ENCODE data around the gene CHD9.

Gene CHD9

DNA sequence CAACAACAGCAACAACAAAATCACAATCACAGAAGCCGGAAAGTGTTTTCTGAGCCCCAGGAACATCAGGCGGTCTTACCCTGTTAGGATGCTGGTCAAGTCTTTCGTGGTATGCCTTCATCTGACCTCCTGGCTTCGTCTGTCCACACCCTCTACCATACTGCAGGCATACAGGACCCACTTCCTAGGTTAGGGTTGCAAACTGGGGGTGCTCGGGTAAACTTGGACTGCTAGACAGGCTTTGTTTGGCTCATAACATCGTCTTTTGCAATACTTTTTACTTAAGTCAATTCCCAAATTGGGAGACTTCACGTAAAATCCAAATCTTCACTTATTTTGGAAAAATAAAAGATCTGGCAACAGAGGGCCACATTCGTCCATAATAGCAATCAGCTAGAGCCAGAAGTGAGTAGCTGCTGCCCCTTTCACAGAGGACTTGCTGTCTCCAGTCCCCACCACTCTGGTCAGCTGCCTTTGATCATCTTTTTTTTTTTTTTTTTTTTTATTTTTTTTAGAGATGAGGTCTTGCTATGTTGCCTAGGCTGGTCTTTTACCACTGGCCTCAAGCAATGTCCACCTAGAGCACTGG, 30.0 kb downstream of the CHD9 start:
- no peak for DNase-seq (ENCODE audit: extremely low read depth, insufficient read length)
- peaks cover 2% of the 10 kb centered on the region; the same call in 1 of the 2 replicates for H3K36me3 ChIP-seq (ENCODE audit: control insufficient read depth, insufficient read depth, low read length)
- no peak for TF ChIP-seq CTCF (IDR thresholded peaks at IDR 0.05; ENCODE audit: insufficient read depth, low read length, poor library complexity, severe bottlenecking)
- no peaks in the 10 kb centered on the region for H3K27me3 ChIP-seq (replicated peaks; ENCODE audit: control insufficient read depth, insufficient read depth, low read length)
- H3K4me3 ChIP-seq (replicated peaks; ENCODE audit: low read depth, low read length) = no peak overlapping the region

DNA sequence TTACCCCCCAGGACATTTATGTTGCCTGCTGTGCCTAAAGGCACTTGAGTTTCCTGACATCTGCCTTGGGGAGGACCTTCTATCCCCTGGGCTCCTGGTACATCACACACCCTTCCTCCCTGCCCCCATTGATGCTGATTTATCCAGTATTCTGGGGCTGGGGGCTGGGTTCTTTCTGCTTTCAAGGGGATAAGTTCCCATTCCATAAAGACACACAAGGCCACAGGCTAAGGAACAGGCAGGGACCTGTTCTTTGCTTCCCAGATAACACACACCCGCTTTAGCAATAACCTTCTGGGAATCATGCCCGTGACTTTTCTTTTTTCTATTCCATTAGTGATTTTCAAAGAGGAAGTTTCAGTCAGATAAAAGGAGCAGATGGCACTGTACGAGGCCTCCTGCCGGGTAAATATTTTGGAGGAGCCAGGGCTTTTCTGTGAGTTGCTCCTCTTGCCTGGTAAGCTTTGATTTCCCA, 30.6 kb downstream of the CHD9 start:
- DNase-seq (ENCODE audit: extremely low read depth, insufficient read length) = no peak
- TF ChIP-seq CTCF (IDR thresholded peaks at IDR 0.05; ENCODE audit: insufficient read depth, low read length, poor library complexity, severe bottlenecking) = no peak
- Histone ChIP-seq H3K27me3 (replicated peaks; ENCODE audit: control insufficient read depth, insufficient read depth, low read length) (no peaks in the 10 kb centered on the region), H3K4me3 (replicated peaks; ENCODE audit: low read depth, low read length) (no peak overlapping the region), H3K36me3 (ENCODE audit: control insufficient read depth, insufficient read depth, low read length) (peaks cover 2% of the 10 kb centered on the region; the same call in 1 of the 2 replicates)

DNA sequence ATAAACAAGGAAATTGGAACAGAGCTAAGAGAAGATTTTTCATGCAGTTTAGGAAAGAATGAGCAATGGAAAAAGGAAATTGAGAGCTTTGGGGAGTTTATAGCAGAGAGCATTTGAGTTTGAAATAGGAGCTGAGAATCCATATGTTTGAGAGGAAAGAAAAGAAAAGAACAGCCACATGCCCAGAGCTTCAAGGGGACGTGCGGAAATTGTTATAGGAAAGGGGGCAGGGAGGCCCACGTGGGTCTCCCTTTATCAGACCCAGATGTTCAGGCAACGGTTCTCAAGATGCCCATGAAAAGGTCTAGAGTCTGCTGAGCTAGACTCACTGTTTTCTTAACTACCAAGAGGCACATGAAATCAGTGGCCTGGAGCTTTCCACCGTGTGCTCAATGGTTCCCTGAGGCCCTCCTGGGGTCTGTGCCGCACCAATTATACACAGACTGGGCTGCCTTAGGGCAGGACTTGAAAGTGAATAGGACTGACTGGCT, 31.2 kb downstream of the CHD9 start:
- DNase-seq (ENCODE audit: extremely low read depth, insufficient read length) = no peak

DNA sequence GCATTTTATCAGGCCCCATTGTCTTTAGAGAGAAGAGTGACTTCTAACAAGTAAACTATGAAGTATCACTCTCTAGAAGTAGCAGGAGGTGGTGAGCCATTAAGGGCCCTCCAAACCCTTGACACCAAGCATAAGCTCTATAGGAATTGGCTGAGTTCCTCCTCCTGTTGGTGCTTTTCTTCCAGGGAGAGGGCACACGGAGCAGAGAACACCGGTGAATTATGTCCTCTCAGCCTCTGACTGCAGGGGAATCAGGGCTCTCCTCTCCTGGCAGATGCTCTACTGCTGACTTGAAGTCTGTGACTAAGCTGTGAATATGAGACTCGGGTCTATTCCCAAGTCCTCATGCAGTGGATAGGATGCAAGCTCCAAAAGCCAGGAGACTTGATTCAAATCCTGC, 32.3 kb downstream of the CHD9 start:
- no peak for DNase-seq (ENCODE audit: extremely low read depth, insufficient read length)
- TF ChIP-seq CTCF (IDR thresholded peaks at IDR 0.05; ENCODE audit: insufficient read depth, low read length, poor library complexity, severe bottlenecking) = no peak
- H3K27me3 ChIP-seq (replicated peaks; ENCODE audit: control insufficient read depth, insufficient read depth, low read length) = no peaks in the 10 kb centered on the region

More for the DNA sequence above, 31.2 kb downstream of the CHD9 start:
- TF ChIP-seq CTCF (IDR thresholded peaks at IDR 0.05; ENCODE audit: insufficient read depth, low read length, poor library complexity, severe bottlenecking) = no peak
- peaks cover 2% of the 10 kb centered on the region; the same call in 1 of the 2 replicates for H3K36me3 ChIP-seq (ENCODE audit: control insufficient read depth, insufficient read depth, low read length)
- H3K27me3 ChIP-seq (replicated peaks; ENCODE audit: control insufficient read depth, insufficient read depth, low read length) = no peaks in the 10 kb centered on the region
- no peak overlapping the region for H3K4me3 ChIP-seq (replicated peaks; ENCODE audit: low read depth, low read length)

GRCh38 chr16:53089434-53090285, 34.9 kb downstream of the CHD9 start:
- no peak overlapping the region for H3K4me3 ChIP-seq (replicated peaks; ENCODE audit: low read depth, low read length)
- DNase-seq (ENCODE audit: extremely low read depth, insufficient read length) = no peak

More for the DNA sequence above, 32.3 kb downstream of the CHD9 start:
- Histone ChIP-seq H3K36me3 (ENCODE audit: control insufficient read depth, insufficient read depth, low read length) (peaks cover 2% of the 10 kb centered on the region; the same call in 1 of the 2 replicates), H3K4me3 (replicated peaks; ENCODE audit: low read depth, low read length) (no peak overlapping the region)

More at GRCh38 chr16:53089434-53090285, 34.9 kb downstream of the CHD9 start:
- no peaks in the 10 kb centered on the region for H3K27me3 ChIP-seq (replicated peaks; ENCODE audit: control insufficient read depth, insufficient read depth, low read length)
- peaks cover 2% of the 10 kb centered on the region; the same call in 1 of the 2 replicates for H3K36me3 ChIP-seq (ENCODE audit: control insufficient read depth, insufficient read depth, low read length)
- TF ChIP-seq CTCF (IDR thresholded peaks at IDR 0.05; ENCODE audit: insufficient read depth, low read length, poor library complexity, severe bottlenecking) = no peak

All from GM06990 (cell line).